Inflammatory macrophage treated with lipopolysaccharide for 1 hour (primary cell): ENCODE results near the gene KHDRBS2.

Source experiments
- DNase-seq, 2 donors: peaks; one replicate each; pipeline ENCODE4 v3.0.0-alpha.2; 2020 to 2022

The KHDRBS2 gene

DNA sequence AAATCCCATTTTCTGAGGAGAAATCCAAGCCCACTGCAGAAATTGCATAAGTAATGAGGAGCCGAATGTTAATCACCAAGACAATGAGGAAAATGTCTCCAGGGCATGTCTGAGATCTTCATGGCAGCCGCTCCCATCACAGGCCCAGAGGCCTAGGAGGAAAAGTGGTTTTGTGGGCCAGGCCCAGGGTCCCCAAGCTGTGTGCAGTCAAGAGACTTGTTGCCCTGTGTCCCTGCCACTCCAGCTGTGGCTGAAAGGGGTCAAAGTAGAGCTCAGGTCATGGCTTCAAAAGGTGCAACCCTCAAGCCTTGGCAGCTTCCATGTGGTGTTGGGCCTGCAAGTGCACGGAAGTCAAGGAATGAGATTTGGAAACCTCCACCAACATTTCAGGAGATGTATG lies 276.6 kb downstream of the KHDRBS2 start:
- no peak for DNase-seq

DNA sequence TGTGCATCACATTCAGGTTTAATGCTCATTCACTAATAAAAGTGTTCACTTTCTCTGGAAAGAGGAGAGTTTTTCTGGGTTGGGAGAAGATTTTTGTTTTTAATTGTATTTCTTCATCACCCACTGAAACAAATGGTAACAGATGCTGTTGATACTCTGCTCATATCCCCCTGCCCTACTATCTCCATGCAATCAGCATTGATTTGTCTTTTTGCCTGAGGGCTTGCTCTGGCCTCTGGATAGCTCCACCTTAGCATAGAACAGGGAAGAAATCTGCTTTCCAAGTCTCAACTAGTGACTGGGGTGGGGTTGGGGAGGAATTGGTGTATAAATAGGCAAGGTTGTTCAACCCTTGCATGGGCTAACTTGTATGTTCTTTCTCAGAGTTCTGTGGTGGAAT lies 296.4 kb downstream of the KHDRBS2 start:
- DNase-seq = no peak

DNA sequence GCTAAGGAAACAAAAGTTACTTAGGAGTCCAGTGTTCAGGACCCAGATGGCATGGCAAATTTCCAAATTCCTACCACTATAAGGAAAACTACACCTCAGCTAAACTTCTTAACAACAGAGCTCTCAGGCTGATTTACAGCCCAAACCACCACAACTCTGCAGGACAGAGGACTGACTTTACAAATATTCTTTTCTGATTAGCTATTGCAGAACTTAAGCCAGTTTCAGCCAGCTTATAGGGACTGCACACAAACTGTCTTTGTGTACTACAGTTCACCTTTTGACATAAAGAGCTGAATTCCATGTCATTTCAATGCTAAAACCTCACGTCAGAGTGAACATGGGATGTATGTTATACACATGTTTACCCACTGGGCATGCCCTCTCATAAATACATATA lies 305.4 kb downstream of the KHDRBS2 start:
- no peak for DNase-seq

DNA sequence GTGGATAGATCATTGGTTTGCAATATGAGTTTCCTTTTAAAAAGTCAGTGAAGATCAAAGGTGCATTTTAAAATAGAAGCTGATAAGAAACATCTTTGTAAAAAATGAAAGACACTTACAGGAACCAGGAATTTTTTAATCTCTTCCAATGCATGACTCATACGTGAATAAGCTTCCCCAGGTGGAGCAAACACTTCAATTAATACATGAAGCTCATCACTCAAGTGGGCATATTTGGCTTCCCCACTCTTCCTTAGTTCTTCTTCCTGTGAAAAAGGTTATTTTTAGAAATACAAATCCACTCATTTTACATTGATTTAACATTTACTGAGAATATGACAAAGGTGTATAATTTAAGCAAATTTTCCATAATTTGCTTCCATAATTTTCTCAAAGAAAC lies 308.1 kb downstream of the KHDRBS2 start:
- no peak for DNase-seq

DNA sequence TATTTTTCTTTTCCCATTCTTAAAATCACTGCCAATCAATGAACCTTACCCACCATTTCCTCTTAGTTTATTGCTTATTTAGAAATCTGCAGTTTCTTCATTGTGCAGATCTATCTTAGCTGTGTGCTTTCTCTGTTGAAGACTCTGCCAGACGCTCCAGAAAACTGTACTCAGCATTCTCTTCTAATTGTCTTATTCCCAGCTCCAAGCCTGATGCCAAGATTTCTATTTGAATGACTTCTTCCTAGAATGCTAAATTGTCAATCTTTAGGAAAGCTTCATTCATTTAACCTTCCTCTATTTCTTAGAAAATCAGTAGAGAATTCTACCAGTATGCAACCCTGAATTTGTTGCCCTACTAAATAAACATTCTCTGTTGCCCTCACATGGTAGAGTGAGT lies 308.9 kb downstream of the KHDRBS2 start:
- DNase-seq = no peak

DNA sequence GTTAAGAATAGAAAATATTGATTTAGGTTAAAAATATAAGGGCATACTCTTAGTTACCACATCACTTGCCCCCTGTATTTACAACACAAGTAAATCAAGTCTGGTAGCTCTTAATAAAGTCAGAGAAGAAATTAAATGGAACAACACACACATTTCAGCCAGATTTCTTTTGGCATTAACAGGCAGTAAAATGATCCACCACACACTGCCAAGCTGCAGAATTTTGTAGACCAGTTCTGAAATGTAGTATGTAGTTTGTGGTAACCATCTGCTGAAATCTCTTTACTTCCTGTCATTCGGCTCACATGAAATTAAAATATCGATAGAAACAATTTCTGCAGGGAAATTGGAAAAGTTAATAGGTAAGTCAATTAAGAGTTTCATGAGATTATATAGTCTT lies 326.8 kb downstream of the KHDRBS2 start:
- DNase-seq = no peak

DNA sequence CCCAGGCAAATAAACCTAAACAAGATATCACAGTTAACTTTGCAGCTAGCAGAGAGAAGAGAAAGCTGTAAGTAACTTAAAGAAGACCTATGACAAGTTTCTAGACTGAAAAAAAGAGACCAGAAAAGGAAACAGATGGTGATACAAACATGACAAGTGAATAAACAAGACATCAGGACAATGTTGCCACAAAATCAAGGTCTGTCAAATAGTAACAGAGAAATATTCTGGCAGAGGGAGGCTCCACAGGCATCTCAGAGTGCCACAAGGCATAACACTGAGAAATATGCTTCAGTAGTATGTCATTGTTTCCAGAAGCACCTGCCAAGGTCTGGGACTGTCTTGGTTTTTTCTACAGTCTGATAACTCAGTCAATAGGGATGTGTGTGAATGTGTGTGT lies 332.2 kb downstream of the KHDRBS2 start:
- DNase-seq = no peak

DNA sequence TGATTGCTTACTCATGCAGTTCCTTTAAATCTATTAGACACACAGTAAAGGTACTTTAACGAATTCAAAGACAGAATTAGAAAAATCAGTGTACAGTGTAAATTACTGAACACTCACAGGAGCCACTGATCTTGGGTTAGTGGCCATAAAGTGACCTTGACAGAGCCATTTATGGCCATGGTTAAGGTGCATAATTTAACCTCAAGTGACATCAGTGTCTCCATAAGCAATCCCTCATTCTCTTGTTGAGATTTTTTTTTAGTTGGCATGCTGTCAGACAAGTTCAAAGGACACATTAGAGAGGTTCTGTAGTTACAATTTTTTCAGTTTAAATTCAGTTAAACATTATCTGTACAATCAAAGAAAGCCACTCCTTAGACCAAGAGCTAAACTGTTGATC lies 334.4 kb downstream of the KHDRBS2 start:
- DNase-seq = no peak

DNA sequence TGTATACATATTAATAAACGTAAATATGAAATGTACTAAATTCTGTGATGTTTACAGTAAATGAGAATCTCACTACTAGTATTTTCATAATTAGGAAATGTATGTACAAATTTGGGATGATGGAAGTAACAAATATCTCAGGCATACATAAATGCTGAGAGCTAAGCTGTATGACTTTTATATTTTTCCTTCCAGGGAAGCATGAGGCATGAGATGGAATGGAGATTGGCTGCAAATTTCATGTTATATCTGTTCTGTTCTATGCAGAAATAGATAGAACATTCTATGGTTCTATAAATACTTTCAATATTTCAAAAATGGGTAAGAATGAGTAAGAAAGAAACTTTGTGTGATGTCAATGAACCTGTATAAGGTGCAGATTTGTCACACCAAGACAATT lies 335.2 kb downstream of the KHDRBS2 start:
- DNase-seq = no peak

DNA sequence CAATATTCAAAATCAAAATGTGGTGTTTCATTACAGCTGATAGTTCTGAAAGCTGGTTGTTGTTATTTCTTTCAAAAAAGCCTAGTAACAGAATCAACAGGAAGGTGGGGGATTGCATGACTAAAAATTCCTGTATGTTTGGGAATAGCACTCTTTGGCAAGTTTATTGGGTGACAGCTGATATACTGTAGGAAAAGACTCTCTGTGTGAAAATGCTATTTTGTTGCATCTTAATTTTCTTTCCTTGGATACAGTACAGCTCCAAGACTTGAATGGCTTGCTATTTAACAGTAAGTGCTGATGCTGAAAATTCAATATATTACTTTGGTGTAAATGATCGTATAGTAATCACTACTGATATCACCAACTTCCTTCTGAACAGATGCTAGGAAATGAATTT lies 336.1 kb downstream of the KHDRBS2 start:
- no peak for DNase-seq

DNA sequence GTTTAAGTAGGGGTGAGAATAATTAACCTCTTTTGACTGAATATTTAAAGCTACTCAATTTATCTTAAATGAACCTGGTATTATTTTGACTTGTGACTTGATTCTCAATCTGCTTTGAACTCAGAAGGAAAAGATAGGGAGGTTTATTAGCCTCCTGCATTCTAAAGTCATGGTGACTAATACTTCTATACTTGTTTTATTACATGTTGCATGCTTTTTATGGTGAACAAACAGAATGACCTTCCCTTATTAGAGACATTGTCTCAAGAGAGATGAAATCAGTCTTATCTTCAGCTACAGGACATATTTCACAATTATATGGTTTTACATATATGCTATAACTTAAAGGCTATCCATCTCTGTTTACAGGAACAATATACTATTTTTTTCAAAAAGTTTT lies 336.9 kb downstream of the KHDRBS2 start:
- DNase-seq = no peak

DNA sequence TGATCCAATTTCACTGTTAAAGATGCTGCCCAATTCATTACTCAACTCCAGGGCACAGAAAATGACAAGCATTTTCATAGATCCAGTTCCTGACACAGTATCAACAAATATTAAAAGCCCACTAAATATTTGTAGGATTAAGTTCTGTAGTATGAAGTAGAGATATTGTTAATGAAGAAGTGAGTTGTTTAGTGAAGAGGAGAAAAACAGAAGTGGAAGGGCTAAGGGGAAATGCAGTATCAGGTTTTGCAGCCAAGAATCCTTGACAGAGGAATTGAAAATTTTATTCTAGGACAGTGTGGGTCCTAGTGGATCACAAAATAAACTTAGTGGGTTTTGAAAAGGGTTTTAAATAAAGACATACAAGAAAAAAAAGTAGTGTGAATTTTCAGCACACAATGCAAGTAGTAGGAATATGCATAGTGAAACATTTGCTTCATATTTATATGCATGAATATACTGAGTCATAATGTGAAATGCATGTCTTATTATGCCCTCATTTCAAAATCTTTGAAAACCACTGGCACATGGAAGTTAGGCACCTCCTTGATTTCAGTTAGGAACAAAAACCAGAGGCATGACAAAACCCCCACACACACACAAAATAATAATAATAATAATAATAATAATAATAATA lies 338.6 kb downstream of the KHDRBS2 start:
- no peak for DNase-seq

DNA sequence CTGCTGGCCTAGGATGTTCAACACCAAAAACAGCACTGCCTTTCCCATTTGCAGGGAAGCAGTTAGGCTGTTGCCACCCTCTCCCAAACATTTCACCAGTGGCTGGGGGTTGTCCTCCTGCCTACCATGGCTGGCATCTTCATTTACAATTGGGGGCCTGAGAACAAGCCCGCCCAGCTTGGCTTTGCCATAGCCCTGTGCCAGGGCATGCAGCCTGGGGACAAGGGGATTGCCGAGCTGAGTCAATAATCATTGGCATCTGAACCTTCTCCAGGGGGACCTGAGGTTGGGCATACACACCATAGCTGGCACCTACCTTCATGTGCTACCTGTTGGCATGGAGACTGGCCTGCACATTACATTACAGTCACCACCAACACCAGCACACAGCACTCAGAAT lies 345.1 kb downstream of the KHDRBS2 start:
- DNase-seq = no peak

DNA sequence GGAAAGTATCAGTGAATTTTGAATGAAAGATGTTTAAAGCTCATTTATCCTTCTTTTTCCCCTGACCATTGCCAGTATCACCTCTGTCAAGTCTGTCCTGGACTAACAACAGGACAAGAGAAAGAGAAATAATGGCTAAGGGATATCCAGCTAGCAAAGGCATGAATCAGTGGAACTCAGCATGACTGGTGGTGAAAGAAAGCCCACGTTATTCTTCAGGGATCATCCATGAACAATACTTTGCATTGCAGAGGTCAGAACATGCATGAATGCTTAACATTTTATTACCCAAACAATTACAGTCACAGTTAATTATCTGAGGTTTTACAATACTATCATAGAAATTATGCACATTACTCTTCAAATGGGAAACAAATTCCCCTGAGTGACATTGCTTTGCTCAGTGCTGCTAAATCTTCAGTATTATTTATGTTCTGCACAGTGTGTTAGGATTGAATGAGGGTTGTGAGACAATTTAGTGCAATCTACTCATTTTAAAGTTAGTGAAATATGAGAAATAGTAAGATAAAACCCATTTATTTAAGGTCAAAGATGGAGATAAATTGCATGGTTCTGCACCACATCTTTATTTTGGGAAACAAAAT lies 350.7 kb downstream of the KHDRBS2 start:
- DNase-seq = no peak

DNA sequence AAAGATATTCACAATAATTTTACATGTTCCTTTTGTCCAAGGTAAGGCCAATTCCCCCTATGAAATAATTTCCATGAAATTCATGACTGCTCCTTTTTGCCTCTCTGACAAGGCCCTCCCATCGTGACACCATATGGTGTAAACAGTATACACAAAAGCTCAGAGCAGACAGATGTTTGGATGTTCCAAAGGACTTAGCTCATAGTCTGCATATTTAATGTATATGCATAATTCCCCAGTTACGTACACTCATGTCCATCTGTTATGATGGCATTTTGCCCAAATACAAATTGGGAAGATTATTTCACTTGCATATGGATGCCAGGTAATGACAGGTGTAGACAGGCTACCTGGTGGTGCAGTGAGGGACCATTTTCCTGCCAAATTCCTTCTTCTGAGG lies 376.5 kb downstream of the KHDRBS2 start:
- DNase-seq = no peak

DNA sequence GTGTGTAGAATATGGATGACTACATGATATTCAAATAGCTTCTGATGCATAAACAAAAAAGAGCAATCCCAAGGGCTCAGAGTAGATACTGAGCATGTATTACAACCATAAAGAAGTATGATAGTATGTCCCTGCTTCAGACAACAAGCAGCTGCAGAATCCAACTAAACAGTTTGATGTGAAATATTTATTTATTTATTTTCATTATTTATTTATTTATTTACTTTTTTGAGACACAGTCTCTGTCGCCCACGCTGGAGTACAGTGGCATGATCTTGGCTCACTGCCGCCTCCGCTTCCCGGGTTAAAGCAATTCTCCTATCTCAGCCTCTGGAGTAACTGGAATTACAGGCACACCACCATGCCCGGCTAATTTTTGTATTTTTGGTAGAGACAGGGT lies 384.3 kb downstream of the KHDRBS2 start:
- no peak for DNase-seq

DNA sequence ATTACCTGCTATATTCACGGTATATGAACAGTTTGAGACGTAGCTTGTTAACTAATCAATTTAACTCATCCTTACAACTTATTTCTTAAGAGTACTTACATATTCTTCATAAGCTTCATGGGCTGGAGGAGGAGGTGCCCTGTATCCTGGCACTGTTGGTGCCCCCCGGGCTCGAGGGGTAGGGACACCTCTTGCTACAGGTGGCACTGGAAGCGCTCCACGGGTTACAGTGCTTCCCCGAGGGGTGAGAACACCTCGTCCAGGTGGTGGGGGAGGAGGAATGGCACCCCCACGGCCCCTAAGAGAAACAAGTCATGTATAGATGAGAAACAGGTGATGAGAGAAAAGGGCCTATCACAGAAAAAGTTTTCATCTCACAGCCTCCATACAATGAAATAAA lies 391.5 kb downstream of the KHDRBS2 start:
- DNase-seq = no peak

DNA sequence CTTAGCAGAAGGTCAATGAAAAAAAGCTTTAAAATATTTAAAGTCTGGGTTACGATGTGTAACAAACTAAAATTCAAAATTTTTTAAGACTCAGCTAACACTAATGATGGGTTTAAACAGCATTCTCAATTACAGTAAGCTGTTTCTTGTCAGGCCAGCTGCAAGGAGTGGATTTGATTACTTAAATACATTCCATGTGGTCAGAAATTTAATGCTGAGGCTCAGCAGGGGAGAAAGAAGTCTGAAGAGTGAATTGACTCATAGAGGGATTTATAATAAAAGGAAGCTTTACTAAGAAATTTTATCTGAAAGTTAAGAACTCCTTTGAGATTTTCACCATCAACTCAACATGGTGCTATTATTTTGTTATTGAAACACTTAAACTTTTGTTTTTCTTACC lies 398.6 kb downstream of the KHDRBS2 start:
- DNase-seq = no peak

DNA sequence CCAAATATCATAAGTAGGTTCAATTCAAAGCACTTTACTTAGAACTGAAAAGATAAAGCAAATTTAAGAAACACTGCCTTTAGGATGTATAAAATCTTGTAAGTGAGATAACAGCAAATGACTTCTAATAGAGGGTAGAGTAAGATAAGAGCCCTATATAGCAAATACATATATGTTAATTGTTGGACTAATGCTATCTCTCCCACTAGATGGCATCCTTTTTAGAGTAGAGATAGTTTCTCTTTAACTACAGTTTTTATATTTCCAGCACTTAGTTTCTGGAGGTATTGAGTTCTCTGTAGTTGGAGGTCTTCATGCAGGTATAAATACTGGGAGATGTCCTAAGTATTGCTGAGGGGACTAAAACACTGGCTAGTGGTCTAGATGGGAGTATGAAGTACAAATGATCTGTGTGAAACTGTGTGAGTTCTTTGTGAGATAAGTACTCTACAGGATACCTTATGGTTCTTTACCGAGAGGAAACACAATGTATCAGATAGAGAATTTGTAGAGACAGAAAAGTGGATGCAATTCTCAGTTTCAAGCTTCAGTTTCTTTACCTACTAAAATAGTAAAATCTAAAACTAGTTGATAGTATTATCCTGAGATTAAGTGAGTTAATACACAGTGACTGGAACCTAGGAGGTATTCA lies 399.3 kb downstream of the KHDRBS2 start:
- DNase-seq = no peak

DNA sequence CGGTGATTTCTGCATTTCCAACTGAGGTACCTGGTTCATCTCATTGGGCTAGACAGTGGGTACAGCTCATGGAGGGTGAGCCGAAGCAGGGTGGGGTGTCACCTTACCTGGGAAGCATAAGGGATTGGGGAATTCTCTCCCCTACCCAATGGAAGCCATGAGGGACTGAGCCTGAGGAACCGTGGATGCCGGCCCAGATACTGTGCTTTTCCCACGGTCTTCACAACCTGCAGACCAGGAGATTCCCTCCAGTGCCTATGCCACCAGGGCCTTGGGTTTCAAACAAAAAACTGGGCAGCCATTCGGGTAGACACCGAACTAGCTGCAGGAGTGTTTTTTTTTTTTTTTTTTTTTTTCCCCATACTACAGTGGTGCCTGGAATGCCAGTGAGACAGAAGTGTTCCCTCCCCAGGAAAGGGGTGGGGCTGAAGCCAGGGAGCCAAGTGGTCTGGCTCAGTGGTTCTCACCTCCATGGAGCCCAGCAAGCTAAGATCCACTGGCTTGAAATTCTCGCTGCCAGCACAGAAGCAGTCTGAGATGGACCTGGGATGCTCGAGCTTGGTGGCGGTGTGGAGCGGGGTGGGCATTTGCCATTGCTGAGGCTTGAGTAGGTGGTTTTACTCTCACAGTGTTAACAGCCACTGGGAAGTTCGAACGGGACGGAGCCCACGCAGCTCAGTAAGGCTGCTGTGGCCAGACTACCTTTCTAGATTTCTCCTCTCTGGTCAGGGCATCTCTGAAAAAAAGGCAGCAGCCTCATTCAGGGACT lies 416.2 kb downstream of the KHDRBS2 start:
- DNase-seq = no peak

DNA sequence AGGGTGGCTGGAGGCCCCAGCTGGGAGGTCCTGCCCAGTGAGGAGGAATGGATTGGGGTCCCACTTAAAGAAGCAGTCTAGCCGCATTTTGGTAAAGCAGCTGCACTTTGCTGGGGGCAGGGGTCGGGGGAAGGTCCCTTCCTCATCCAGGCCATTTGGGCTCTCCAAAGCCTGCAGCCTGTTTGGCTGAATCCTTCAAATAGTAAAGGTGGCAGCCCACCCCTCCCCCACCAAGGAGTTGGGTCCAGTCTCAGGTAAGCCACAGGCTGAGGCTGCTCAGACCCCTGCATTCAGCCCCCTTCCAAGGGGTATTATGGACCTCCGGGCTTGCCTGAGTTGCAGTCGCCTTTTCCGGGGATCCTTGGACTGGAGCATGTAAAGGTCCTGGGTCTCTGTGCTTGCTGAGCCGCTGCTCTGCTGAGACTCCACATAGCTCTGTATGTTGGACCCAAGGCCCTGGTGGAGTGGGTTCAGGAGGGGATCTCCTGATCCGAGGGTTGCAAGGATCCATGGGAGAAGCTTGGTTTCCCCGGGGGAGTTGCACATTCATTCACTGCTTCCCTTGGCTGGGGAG lies 417.4 kb downstream of the KHDRBS2 start:
- DNase-seq = no peak

DNA sequence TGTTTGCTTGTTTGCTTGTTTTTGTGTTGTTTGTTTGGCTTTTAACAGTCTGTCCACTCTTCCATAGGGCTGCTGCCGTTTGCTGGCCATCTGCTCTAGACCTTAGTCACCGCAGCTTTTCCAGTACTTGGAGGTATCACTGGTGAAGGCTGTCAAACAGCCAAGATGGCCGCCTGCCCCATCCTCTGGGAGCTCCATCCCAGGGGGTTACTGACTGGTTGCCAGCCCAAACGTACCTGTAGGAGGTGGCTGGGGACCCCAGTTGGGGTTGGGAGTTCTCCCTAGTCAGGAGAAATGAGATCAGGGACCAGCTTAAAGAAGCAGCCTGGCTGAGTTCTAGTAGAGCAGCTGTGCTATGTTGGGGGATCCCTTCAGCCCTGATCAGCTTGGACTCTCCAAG lies 418.4 kb downstream of the KHDRBS2 start:
- no peak for DNase-seq

DNA sequence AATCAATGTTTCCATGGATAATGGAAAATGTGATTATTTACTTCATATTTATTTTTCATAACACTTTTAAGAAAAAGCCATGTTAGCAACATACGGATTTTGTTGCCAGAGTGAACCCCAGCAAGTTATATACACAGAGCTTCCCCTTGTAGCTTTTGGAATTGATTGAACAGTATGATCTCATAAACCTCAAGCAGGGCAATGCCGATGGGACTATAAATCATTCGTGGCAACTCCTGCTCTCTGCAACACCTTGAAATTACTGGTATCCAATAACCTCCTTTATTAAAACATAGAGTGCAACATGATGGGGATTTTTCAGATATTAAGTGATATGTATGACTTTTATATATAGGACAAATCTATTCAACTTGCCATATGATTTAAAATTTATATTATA lies 428.5 kb downstream of the KHDRBS2 start:
- no peak for DNase-seq

DNA sequence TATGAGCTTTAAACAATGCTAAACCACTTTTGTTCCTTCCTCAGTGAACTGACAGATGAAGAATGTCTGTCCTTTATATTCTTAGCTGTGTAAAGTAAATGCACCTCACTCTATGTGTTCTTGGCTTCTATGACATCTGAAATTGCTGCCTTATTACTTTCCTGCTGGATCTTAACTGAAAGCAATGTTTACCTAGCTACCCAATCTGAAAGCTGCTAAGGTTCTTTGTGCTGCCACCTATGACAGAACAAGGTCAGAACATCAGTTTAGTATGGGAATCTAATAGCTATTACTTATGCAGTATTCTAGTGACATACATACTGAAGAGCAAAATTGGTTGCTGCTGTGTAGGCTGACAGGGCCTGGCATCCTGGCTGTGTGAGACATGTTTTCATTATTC lies 444.1 kb downstream of the KHDRBS2 start:
- DNase-seq = no peak
